Aorta (tissue), 5 donors: ENCODE measurements around the gene GABPA. TPM values are rescaled to one million over a fixed set of nuclear protein-coding genes. Genes with fewer than 3 reads are reported as not detected.

ENCODE experiments used
- ATAC-seq: fragments of 200-7000 bp; cut with Tn5 transposase; one replicate; pipeline ENCODE4 v1.9.1; 2022; ENCODE audit warnings: moderate library complexity; ENCODE audit not compliant: low FRiP score
- DNase-seq, 2 donors: peaks; one replicate each; pipeline ENCODE4 v3.0.0-alpha.2; 2020
- H3K27ac ChIP-seq, 2 donors: one replicate each; pipeline ENCODE4 v1.5.1; 2013; ENCODE audit warnings: low read length in 2 of 2, mild to moderate bottlenecking in 2 of 2, moderate library complexity in 2 of 2, control low read depth in 1 of 2, inconsistent platforms in 1 of 2, low read depth in 1 of 2
- H3K27me3 ChIP-seq, 2 donors: one replicate each; pipeline ENCODE4 v1.6.1; 2013; ENCODE audit warnings: control low read depth in 1 of 2, low read length in 1 of 2, mild to moderate bottlenecking in 1 of 2, moderate library complexity in 1 of 2; ENCODE audit not compliant: insufficient read depth in 2 of 2, control insufficient read depth in 1 of 2
- H3K36me3 ChIP-seq, 2 donors: one replicate each; pipeline ENCODE4 v1.6.1; 2013; ENCODE audit warnings: control low read depth in 1 of 2, low read length in 1 of 2, mild to moderate bottlenecking in 1 of 2; ENCODE audit not compliant: insufficient read depth in 2 of 2, control insufficient read depth in 1 of 2
- H3K4me1 ChIP-seq, 2 donors: one replicate each; pipeline ENCODE4 v1.6.1; 2013; ENCODE audit warnings: low read length in 2 of 2, control low read depth in 1 of 2, mild to moderate bottlenecking in 1 of 2, moderate library complexity in 1 of 2; ENCODE audit not compliant: insufficient read depth in 2 of 2, control insufficient read depth in 1 of 2
- H3K4me3 ChIP-seq, 2 donors: one replicate each; pipeline ENCODE4 v1.5.1; 2013; ENCODE audit warnings: low read length in 2 of 2, control low read depth in 1 of 2, mild to moderate bottlenecking in 1 of 2
- H3K9me3 ChIP-seq: one replicate; pipeline ENCODE4 v1.6.1; 2013; ENCODE audit warnings: mild to moderate bottlenecking, low read length; ENCODE audit not compliant: control insufficient read depth
- WGBS, 2 donors: extraction: QIAGEN DNeasy Blood & Tissue Kit; methylation state at CpG; one replicate each; pipeline ENCODE4 v1.1.7; 2013; 5-methylcytosine and 5-hydroxymethylcytosine counted together
- intact Hi-C, 2 donors: fragments of 100-400 bp; cut with DNase I; formaldehyde crosslinking; loops; one replicate each; pipeline versions ENCODE4 v1.14.2 to v1.15.0; 2022
- polyA plus RNA-seq, 2 donors: library from polyadenylated mRNA; stranded (reverse); fragments of 200-250 nt; gene quantifications; one replicate each; pipeline ENCODE4 v1.2.3, GENCODE V29; 2013
- total RNA-seq, 2 donors: library from RNA; stranded (reverse); fragmentation: NEBNext Ultra II Directional; extraction: Animal tissue kit (Norgen Biotek cat#: 25700); gene quantifications; one replicate each; pipeline ENCODE4 v1.2.1, GENCODE V29; 2021
- donor health status: healthy with polysubstance abuse.
- donor health status: Bipolar disorder and iron deficiency.
- donor health status: DM: no; HTN: no; CAD: no.
- donor health status: DM: no; HTN: no; CAD: no.
- donor health status: DM: yes; HTN: yes; CAD: no.

Gene GABPA
- total and polyA plus RNA-seq, 4 donors: 12.1 to 32.8 (median 17.8) TPM

DNA sequence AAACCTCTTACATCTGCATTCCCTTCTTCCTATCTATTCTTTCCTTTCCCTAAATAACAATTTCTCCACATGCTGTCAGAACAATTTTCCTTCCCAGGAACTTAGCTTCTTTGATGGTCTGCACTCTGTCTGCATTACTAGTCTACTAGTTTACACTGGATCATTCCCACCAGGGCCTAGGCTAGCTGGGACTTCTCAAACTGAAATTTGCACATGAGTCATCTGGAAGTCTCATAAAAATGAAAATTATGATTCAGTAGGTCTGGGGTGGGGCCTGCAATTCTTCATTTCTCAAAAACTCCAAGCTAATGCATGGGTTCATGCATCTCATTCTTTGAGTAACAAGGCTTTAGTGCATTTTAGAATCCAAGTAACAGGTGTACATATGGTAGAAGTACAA, 74.2 kb downstream of the GABPA start:
- Histone ChIP-seq H3K36me3 (no peaks in the 10 kb centered on the region), H3K4me3 (no peak overlapping the region), H3K4me1 (no peaks in the 10 kb centered on the region), H3K27ac (no peak overlapping the region), H3K27me3 (no peaks in the 10 kb centered on the region), H3K9me3 (no peaks in the 10 kb centered on the region)
- DNase-seq (no peak), ATAC-seq (no peak)
- intact Hi-C loops: no loop called here

DNA sequence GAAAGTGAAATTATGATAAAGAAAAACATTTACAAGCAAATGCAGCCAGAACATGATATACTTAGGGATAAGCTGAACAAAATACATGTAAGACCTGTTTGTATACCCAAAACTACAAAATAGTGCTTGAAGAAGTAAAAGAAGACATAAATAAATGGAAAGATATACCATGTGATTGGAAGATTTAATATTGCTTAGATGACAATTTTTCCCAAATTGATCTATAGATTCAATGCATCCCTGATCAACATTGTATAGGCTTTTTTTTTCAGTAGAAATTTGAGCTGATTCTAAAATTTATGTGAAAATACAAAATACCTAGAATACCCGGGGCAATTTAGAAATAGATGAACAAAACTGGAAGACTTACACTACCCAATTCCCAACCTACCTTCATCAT, 76.4 kb downstream of the GABPA start:
- no peaks in the 10 kb centered on the region for H3K27me3 ChIP-seq
- H3K36me3 ChIP-seq: no peaks in the 10 kb centered on the region
- H3K9me3 ChIP-seq: no peaks in the 10 kb centered on the region
- WGBS, 2 donors: 83 to 93% methylated on average over 1 of the region's 1 CpG
- ATAC-seq: no peak
- no peak for DNase-seq
- no peak overlapping the region for H3K4me3 ChIP-seq
- H3K4me1 ChIP-seq: no peaks in the 10 kb centered on the region
- intact Hi-C loops: no loop called here
- H3K27ac ChIP-seq: no peak overlapping the region

DNA sequence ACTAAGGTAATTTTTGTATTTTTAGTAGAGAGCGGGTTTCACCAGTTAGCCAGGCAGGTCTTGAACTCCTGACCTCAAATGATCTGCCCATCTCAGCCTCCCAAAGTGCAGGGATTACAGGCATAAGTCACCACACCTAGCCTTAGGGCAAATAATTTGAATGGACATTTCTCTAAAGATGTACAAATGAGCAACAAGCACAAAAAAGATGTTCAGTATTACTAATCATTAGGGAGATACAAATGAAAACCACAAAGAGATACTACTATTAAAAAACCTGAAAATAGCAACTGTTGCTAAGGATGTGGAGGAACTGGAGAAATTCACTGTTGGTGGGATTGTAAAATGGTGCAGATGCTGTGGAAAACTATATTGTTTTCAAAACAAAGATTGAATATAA, 79.1 kb downstream of the GABPA start:
- intact Hi-C loops: no loop called here
- WGBS, 2 donors: 91 to 93% methylated on average over 1 of the region's 1 CpG
- H3K27ac ChIP-seq: no peak overlapping the region

DNA sequence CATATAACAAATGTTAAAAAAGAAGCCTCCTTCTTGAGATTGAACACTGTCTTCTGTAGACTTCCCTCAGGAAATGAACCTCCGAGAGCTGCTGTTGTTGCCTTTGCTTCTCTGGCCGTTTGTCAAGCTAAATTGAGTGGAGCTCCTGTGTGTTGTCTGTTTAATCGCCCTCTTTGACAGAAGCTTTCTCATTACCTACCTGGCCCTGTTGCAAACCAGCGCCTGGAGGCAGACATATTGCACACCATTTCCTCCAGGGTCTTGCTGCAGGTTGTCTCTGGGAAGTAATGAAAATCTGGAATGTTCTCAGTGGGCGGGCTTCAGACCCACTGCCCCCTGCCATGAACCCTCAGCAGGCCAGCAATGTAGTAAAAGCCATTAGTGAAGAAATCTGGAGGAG, 83.3 kb downstream of the GABPA start:
- Histone ChIP-seq H3K4me3 (no peak overlapping the region), H3K4me1 (no peaks in the 10 kb centered on the region), H3K36me3 (no peaks in the 10 kb centered on the region), H3K27me3 (no peaks in the 10 kb centered on the region), H3K9me3 (no peaks in the 10 kb centered on the region), H3K27ac (no peak overlapping the region)
- intact Hi-C loops: no loop called here
- WGBS, 2 donors: 69 to 72% methylated on average over 5 of the region's 5 CpGs
- DNase-seq (no peak), ATAC-seq (no peak)

More for the DNA sequence above, 79.1 kb downstream of the GABPA start:
- no peaks in the 10 kb centered on the region for H3K27me3 ChIP-seq
- H3K4me1 ChIP-seq: no peaks in the 10 kb centered on the region
- H3K36me3 ChIP-seq: no peaks in the 10 kb centered on the region
- no peaks in the 10 kb centered on the region for H3K9me3 ChIP-seq
- DNase-seq (no peak), ATAC-seq (no peak)
- H3K4me3 ChIP-seq: no peak overlapping the region

DNA sequence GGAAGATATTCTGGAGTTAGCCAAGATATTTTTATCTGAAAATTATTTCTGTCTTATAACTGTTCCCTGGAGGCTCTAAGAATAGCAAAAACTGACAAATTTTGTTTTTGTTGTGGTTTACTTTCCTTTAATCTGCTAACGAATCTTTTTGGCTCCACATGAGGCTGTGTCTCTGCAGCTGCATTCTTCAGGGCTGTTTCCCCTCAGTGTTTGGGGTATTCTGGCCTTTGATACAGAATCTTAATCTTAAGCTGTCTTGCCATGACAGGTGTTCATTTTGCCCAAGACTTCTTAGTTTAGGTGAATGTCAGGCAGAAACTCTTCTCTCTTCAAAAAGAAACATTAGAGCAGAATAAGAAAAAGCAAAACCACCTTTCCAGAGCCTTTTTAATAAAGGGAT, 83.8 kb downstream of the GABPA start:
- intact Hi-C loops: no loop called here
- no peaks in the 10 kb centered on the region for H3K36me3 ChIP-seq
- no peaks in the 10 kb centered on the region for H3K9me3 ChIP-seq
- no peak for ATAC-seq
- WGBS, 2 donors: 26 to 41% methylated on average over 1 of the region's 1 CpG
- no peak overlapping the region for H3K4me3 ChIP-seq
- H3K27ac ChIP-seq: no peak overlapping the region
- no peaks in the 10 kb centered on the region for H3K4me1 ChIP-seq
- DNase-seq: no peak
- no peaks in the 10 kb centered on the region for H3K27me3 ChIP-seq

Other genes with a start within 250 kb of the GABPA start
- gene MRPL39, start 127.5 kb upstream of the GABPA start, total RNA-seq: 10 to 100 TPM; 15.8 to 16.8 TPM
- gene MRPL39, start 127.5 kb upstream of the GABPA start, polyA plus RNA-seq: 10 to 100 TPM; 19.6 to 30.3 TPM
- gene JAM2, start 95.7 kb upstream of the GABPA start, total RNA-seq: 10 to 100 TPM; 20.1 to 61.0 TPM
- gene JAM2, start 95.7 kb upstream of the GABPA start, polyA plus RNA-seq: 1 to 10 TPM; 2.1 to 5.3 TPM
- 10 to 100 TPM; 80.5 to 94.5 TPM for gene ATP5PF, start 68 bp upstream of the GABPA start, total RNA-seq
- 100 to 1,000 TPM; 259 to 735 TPM for gene ATP5PF, start 68 bp upstream of the GABPA start, polyA plus RNA-seq